Stimulated activated CD4-positive, alpha-beta T cell treated with anti-CD3 and anti-CD28 coated beads, Interleukin-15, amount 100 ng/mL, for 48 hours (primary cell): ENCODE data around the gene STAC2.

Experiments used
- DNase-seq, 2 donors: peaks; one replicate each; pipeline ENCODE4 v3.0.0-alpha.2; 2020; ENCODE audit warnings: low read depth in 2 of 2

Gene STAC2

DNA sequence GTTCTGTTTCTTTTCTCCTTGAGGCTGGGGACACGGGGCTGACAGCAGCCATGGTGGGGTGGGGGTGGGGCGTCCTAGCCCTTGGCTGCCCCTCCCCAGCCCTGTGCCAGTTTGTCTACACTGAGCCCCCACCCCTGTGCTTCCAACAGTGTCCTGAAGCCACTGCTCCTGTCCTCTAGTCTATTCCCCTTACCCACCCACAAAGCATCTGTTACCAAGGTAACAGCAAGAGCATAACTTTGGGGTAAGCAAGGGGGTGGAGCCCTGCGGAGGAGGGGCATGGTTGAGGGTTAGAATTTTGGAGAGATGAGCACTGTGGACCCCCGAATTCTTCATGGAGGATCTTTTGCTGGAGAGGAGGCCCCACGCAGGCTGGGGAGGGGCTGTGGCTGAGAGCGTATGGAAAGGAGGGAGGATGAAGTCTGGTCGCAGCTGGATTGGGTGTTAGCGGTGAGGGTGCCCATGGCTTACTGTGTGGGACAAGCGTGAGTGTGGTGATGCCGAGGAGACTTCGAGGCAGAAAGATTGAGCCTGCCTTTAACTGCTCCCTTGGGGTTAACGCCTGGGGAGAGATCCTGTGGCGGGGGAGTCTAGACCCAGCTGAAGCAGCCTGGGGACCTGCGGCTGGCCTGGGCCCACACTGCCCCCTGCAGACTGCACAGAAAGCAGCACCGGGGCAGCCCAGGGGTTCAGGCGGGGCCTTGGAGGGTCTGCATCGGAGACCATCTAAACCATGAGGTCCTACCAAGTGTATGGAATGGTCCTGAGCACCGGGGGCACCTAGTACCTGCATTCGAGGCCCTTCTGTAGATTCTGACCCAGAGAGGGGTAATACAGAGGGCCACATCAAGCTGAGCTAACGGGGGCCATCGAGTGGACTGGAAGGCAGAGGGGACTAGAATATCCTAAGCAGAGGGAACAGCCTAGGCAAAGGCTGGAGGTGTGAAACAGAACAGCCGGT lies 6.1 kb upstream of the STAC2 start:
- no peak for DNase-seq

DNA sequence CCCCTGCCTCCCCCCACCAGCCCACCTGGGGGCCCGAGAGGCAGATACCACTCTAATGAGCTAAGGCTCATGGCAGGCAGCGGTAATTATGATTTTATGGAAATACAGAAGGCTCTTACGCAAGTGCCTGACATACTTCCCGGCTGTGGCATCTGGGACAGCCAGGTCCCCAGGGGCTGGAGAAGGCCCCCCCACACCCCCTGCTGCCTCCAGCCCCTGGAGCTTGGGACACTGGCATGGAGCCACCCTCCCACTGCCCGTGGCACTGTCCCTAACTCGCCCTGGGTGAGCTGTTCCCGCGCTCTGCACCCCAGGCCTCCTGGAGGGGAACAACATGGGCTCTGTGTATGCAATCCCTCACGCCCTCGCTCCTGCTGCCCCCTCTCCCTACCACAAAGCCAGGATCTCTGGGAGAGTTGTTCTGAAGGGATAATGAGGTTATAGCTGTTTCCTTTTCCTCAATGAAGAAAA lies 5.4 kb upstream of the STAC2 start:
- no peak for DNase-seq

GRCh38 chr17:39230361-39230760 lies 4.6 kb upstream of the STAC2 start:
- no peak for DNase-seq

DNA sequence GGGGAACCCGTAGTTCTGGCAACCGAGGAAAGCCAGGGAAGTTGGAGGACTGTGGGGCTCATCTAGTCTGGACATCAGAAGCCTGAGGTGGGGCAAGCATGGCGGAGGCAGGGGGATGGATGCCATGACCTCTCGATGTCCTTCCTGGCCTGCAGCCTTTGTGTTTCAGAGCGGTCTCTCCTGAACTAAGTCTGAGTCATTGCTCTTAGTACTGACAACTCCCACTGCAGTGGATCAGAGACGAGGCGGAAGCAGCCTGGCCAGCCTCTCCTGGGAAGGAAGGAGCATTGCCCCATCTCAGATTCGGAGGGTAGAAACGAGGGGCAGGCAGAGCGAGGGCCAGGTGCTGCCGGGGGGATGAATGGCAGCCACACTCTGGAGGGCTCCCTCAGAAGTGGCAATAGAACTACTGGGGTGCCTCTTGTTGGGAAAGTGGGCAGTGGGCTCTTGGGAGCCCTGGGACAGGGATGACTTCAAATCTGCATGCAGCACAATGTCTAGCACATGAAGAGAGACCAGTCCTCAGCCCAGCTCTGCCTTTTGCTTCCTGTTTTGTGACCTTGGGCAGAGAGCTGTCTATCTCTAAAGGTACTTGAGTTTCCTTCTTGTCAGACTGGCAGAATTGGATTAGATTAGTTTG lies 3.6 kb upstream of the STAC2 start:
- DNase-seq, result no peak

DNA sequence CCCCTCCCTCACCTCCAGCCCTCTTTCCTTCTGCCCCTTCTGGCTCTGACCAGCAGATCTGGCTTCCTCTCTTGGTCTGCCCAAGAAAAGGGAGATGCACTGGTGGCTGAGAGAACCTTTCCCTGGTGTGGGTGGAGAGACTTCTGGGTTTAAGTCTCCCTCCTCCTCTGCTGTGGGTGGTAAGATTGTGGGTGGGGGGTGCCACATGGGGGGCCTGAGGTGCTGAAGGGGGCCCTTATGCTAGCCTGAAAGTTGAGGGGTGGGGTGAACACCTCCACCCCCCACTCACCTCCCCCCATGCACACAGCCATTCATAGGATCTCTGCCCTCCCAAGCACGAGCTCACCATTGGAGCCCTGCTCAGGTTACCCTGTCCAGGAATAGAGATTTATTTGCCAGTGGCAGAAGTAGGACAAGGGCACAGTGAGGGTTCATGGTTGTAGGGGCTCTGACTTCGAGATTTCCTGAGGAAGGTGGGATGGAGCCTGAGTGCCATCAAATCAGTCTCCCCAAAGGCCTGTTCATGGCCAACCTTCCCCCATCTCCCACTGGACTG lies 1.7 kb upstream of the STAC2 start:
- DNase-seq, result no peak

DNA sequence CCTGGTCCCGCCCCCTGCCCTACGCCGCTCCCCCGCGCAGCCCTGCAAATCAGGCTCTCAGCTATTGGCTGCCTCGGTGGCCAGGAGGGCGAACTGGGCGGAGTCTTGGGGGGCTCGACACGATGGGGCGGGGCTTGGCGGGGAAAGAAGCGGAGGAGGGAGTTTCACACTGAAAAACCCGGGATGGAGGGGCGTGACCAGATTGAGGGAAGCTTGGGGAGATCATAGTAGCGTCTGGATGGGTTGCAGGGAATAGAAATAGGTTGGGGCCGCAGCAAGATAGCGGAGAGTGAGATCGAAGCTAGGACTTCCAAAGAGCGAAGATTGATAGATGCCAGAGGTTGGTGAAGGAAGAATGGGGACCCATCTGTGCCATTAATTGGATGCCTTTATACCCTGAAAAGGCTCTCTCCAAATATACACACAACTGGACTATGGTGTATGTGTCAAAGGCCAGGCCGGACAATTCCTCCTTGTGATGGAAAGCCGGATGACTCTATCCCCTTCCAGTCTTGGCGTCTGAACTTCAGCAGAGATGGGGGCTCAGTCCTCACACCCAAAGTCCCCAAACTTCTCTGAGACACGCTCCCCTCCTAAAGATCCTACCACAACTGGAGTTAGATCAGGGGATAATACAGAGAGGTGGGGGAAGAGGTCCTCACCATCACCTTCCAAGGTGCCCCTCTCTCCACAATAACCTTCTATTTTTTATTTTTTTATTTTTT lies 376 bp upstream of the STAC2 start:
- no peak for DNase-seq

DNA sequence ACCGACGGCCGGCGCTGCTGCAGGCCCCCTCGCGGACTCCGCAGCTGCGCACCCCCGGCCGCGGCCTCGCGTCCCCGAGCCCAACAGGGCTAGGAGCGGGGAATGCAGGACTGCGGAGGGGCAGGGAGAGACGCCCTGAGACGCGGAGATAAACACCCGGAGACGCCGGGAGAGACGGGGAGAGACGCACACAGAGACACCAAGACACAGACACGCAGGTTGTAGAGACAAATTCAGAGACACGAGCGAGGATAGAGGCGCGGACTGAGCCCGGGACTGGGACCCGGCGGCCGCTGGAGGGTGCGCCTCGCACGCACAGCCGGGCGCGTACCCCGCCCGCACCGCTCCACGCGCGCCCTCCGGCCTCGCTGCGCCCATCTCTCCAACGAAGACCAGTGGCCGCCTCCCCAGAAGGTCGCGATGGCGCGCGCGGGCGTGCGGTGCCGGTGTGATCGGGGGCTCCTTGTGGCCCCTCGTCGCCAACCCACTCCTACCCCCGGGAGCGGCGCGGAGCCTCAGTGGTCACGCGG lies 902 bp downstream of the STAC2 start:
- no peak for DNase-seq

- no peak for DNase-seq
These were observed 1.6 kb downstream of the STAC2 start for GRCh38 chr17:39223907-39224777.

DNA sequence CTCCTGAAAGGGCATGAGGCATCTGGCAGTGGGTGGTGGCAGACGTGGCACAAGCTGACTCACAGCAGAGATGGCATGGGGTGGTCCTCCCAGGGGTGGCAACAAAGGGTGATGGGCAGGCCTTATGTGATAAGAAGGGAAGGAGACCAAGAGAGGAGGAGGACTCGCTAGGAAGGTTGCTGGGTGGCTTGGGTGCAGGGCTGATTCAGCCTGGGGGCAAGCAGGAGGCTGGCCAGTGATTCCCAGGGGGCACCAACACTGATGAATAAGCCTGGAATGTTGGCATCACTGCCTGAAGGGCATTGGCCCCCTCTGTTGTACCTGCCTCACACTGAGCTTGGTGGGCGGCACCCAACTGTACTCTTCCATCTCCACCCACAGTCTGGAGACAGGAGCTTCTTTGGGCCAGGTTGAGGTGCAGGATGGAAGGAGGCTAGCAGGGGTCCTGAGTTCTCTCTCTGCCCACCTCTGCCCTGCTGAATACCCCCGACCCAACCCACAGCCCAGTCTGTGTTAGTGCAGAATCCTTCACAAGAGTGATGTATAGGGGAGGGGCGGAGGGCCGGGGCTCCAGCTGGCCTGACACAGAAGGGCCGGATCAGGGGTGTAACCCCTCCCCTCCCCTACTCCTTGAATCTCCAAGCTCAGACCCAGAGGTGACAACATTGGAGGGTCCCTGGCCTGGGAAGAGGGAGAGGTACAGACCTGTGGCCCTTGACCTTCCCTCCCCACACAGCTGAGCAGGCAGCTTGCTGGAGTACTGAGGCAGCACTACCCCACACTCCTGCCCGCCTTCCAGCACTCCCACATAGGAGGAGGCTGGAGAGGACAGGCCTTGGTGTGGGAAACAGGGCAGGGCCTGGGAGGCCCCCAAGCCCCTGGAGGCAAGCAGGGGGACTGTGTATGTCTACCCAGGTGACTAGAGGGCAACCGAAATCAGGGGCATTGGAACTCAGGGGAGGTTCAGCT lies 2.6 kb downstream of the STAC2 start:
- DNase-seq, result no peak

- DNase-seq, result no peak
These were observed 3.6 kb downstream of the STAC2 start for GRCh38 chr17:39222151-39222550.

DNA sequence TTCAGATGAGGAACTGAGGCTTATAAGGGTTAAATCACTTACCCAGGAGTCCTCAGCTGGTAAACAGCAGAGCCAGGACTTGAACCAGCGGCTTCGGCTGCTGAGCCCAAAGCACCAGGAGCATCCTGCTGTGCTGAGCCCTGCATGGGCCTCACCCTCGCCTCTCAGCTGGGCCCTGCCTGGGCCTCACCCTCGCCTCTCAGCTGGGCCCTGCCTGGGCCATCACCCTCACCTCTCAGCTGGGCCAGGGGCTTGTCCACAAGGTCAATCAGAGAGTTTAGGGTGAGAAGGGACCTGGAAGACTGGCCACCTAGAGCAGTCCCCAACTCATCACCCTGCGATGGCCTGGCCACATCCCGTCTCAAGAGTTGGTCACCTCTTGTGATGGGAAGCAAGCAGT lies 4.2 kb downstream of the STAC2 start:
- no peak for DNase-seq

DNA sequence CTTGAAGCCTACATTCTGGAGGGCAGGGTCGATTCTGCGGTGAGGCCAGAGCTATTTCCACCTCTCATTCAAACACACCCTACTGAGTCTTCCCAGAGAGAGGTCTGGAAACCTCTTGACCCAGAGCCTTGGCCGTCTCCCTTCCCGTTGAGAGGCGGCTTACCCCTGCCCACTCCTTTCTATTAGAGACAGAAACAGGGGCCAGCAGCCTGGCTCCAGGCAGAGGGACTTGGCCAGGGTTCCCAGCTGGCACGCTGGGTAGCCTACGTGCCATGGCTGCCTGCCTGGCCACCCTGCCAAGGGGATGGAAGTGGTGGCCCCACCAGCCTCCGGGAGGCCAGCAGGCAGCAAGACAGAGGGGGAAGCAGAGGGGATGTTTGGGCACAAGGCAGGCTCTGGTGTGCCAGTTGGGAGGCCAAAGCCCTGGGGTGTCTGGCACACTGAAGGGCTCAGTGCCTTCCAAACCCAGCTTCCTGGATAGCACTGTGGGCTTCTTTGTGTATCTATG lies 6.0 kb downstream of the STAC2 start:
- no peak for DNase-seq

DNA sequence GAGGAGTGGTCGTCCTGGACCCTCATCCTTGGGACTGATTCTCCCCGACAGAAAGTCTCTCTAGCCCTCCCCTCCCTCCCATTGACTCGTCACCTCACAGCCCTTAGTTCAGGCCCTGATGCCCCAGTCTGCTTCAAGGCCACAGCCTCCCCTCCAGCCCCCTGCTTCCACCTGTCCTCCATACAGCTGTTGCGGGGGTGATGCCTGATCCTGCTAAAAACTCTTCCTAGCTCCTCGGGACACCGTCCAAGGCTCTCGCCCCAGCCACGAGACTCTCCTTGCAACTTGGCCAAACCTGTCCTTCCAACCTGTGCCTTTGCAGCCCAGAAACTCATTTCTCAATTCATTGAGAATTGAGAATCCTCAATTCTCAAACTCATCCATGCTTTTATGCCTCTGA lies 6.8 kb downstream of the STAC2 start:
- no peak for DNase-seq

DNA sequence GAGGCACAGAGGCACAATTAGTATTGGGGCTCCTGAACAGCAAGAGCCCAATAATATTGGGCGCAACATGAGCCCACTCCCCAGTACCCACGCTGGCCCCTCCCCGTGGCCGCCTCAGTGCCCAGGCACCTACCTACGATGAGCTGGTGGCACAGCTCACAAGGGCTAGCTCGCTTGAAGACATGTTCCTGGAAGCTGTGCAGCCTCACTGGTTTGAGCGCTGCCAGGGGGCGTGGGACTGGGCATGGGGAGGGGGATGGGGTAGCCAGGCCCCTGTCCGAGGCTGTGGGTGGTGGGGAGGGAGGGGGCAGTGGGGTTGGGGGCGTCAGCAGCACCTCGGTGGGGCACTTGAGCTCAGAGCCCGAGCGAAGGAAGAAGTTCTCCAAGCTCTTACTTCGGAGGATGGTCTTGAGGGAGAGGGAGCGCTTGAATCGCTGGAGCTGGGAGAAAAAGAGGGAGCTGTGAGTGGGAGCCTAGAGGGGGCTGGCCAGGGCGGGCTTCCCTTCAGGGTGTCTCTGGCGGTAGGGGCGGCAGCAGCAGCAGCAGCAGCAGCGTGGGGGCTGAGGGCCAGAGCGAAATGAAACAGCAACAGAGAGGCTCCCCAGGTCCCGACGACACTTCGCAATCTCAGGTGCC lies 7.9 kb downstream of the STAC2 start:
- no peak for DNase-seq

DNA sequence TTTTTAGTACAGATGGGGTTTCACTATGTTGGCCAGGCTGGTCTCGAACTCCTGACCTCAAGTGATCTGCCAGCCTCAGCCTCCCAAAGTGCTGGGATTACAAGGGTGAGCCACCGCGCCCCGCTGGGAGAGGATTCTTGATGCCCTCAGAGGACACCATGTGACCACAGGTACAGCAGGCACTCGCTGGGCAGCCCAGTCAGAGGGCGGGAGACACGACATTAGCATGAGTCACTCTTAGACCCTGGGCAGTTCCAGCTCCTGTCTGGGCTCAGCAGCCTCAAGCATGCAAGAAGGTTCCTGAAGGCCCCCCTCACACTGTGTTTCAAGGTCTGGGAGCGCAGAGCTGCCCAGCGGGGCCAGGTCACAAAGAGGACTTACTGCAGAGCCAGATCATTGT lies 11.9 kb downstream of the STAC2 start:
- DNase-seq, result no peak

- DNase-seq, result no peak
These were observed 12.8 kb downstream of the STAC2 start for GRCh38 chr17:39212841-39213480.

- DNase-seq, result no peak
These were observed 13.4 kb downstream of the STAC2 start for GRCh38 chr17:39212195-39212810.

DNA sequence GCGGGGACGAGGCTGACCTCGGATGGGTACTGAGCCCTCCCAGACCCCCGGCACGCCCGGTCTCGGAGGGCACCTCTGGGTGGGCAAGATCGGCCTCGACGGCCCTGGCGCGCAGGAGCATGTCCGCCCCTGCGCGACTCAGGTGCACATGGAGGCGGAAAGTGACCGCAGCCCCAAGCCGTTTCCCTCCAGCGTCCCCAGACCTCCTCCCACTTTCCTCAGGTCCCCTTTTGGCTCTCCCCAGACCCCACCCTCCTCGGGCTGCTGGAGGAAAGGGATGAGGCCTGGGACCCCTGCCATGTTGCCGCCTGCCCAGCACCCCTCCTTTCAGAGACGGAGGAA lies 15.7 kb downstream of the STAC2 start:
- no peak for DNase-seq
